ENCODE measurements around the gene RBBP8NL. TPM values are rescaled to one million over a fixed set of nuclear protein-coding genes. Genes with fewer than 3 reads are reported as not detected.
A peak's percentile ranks its signal among the peaks of the same experiment; 100 is the strongest.

The RBBP8NL gene
- polyA plus RNA-seq, 1 experiment, result not detected

- ChIA-PET POLR2A (interaction anchor here (0.6 kb wide), 1 partner anchor 8 kb away, joined by 3 read pairs; no protein-coding TSS in a partner anchor), CTCF (interaction anchor here (1.0 kb wide), 1 partner anchor 9 kb away, joined by 3 read pairs; no protein-coding TSS in a partner anchor)
- H3K9me3 ChIP-seq (ENCODE audit: control insufficient read depth, insufficient read depth, low read length), result no peaks in the 10 kb centered on the region; the same call in 1 of the 2 replicates
- no peak for DNase-seq (ENCODE audit: low read depth, low spot score)
- no peaks in the 10 kb centered on the region for H3K27me3 ChIP-seq (ENCODE audit: control insufficient read depth, insufficient read depth, low read length)
- H3K27ac ChIP-seq (ENCODE audit: low read depth, low read length), result no peak overlapping the region
- no peak overlapping the region for H3K4me3 ChIP-seq (ENCODE audit: low read depth, low read length)
- TF ChIP-seq CTCF (IDR thresholded peaks at IDR 0.05; ENCODE audit: low read depth, low read length), result no peak
Measured at GRCh38 chr20:62391165-62392076, 35.9 kb downstream of the RBBP8NL start.

- no peaks in the 10 kb centered on the region; the same call in 1 of the 2 replicates for H3K9me3 ChIP-seq (ENCODE audit: control insufficient read depth, insufficient read depth, low read length)
- no peaks in the 10 kb centered on the region for H3K27me3 ChIP-seq (ENCODE audit: control insufficient read depth, insufficient read depth, low read length)
- DNase-seq (ENCODE audit: low read depth, low spot score), result no peak
- TF ChIP-seq CTCF (IDR thresholded peaks at IDR 0.05; ENCODE audit: low read depth, low read length), result no peak
- H3K27ac ChIP-seq (ENCODE audit: low read depth, low read length), result no peak overlapping the region
- CTCF ChIA-PET, result no interaction called here
- POLR2A ChIA-PET, result no interaction called here
- H3K4me3 ChIP-seq (ENCODE audit: low read depth, low read length), result no peak overlapping the region
Measured at GRCh38 chr20:62390317-62391164, 36.8 kb downstream of the RBBP8NL start.

DNA sequence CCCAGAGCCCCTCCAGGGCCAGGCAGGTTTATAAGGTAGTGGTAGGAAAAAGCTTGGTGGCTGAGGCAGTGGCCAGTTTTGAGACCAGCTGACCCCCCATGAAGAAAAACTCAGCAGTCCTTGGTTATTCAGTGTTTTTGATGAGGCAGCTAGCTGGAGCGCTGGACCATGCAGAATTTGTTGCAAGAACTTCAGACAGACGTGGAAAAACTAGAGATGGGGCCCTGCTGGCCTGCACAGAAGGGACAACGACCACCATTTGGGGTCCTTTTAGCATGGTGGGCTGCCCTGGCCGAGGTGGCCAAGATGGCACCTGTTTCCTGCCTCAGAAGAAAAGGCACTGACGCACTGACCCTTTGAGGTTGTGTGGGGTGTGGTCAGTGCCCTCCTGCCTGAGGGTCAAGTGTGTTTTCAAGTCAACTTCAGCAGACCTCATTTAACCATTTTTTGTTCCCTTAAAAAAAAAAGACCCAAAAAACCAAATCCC is 37.7 kb downstream of the RBBP8NL start:
- TF ChIP-seq CTCF (IDR thresholded peaks at IDR 0.05; ENCODE audit: low read depth, low read length), result no peak
- Histone ChIP-seq H3K4me3 (ENCODE audit: low read depth, low read length) (no peak overlapping the region), H3K27ac (ENCODE audit: low read depth, low read length) (no peak overlapping the region), H3K27me3 (ENCODE audit: control insufficient read depth, insufficient read depth, low read length) (no peaks in the 10 kb centered on the region), H3K9me3 (ENCODE audit: control insufficient read depth, insufficient read depth, low read length) (no peaks in the 10 kb centered on the region; the same call in 1 of the 2 replicates)
- CTCF ChIA-PET, result no interaction called here
- POLR2A ChIA-PET, result no interaction called here
- DNase-seq (ENCODE audit: low read depth, low spot score), result no peak

DNA sequence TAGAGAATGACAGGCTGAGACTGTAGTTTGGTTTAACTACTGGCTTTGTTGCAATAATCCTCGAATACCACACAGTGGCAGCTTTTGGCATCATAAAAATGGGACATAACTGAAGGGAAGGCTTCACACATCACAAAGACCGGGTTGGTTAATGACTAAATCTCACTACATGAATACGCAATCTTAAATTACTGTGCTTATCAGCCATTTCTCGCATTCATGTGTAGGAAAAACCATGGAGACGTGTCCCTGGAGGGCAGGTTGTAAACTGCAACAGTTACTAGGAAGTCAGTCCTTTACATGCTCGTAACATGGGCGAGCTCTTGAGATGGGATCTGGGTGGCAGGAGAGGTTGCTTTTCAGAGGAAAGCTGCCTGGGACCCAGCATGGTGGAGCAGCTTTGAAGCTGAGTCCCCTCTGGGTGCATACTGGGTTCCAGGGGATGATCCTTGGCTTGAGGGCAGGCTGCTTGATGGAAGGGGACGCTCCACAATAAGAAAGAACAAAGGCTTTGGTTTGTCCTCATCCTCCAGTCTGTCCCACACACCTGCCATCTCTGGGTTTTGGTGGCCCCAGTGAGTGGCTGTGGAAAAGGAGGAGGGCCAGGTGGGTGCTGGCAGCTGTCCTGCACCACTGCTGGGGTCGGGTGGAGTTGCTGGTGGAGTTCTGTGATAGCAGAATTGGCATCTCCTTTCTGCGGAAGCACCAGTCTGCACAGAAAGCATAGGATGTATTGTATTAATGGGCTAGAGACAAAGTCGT is 38.3 kb downstream of the RBBP8NL start:
- no peaks in the 10 kb centered on the region for H3K27me3 ChIP-seq (ENCODE audit: control insufficient read depth, insufficient read depth, low read length)
- peak; percentile 4; the same call in 1 of the 2 replicates for TF ChIP-seq CTCF (IDR thresholded peaks at IDR 0.05; ENCODE audit: low read depth, low read length)
- 0 out of 2 replicates have a peak overlapping the region, but pooled peaks have one; percentile 7 for H3K4me3 ChIP-seq (ENCODE audit: low read depth, low read length)
- CTCF ChIA-PET, result interaction anchor here (1.0 kb wide), 1 partner anchor 228 kb away, joined by 3 read pairs; no protein-coding TSS in a partner anchor
- H3K27ac ChIP-seq (ENCODE audit: low read depth, low read length), result no peak overlapping the region
- no peaks in the 10 kb centered on the region; the same call in 1 of the 2 replicates for H3K9me3 ChIP-seq (ENCODE audit: control insufficient read depth, insufficient read depth, low read length)
- DNase-seq (ENCODE audit: low read depth, low spot score), result no peak
- POLR2A ChIA-PET, result no interaction called here

Measured in AG04450 (cell line).